GM21381 (cell line): ENCODE measurements around the gene FLACC1.
A peak's percentile ranks its signal among the peaks of the same experiment; 100 is the strongest.

Experiments used
- ATAC-seq: cut with Tn5 transposase; IDR thresholded peaks from one replicate; pipeline ENCODE4 v1.9.1; 2021; ENCODE audit warnings: mild to moderate bottlenecking, moderate library complexity; ENCODE audit not compliant: unreplicated experiment

The FLACC1 gene

DNA sequence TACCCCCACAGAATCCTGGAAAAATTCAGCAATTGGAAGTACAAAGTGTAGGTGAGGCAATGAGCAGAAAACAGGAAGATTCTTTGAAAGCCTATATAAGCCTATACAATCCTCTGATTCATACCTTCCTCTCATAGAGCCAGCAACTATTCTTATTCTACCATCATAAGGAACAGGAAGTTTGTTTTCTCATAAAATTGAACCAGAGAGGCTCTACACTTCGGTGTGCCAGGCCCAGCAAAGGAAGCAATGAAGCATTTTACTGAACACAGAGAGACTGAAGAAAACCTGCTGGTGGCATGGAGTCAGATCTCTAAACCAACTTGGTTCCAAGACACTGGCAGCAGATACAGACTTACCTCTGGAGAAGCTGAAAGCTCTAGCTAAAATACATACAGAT, 78.1 kb downstream of the FLACC1 start:
- no peak for ATAC-seq

GRCh38 chr2:201276511-201276910, 80.6 kb downstream of the FLACC1 start:
- ATAC-seq: no peak

GRCh38 chr2:201275990-201276389, 81.2 kb downstream of the FLACC1 start:
- ATAC-seq: no peak

GRCh38 chr2:201275069-201275468, 82.1 kb downstream of the FLACC1 start:
- no peak for ATAC-seq

DNA sequence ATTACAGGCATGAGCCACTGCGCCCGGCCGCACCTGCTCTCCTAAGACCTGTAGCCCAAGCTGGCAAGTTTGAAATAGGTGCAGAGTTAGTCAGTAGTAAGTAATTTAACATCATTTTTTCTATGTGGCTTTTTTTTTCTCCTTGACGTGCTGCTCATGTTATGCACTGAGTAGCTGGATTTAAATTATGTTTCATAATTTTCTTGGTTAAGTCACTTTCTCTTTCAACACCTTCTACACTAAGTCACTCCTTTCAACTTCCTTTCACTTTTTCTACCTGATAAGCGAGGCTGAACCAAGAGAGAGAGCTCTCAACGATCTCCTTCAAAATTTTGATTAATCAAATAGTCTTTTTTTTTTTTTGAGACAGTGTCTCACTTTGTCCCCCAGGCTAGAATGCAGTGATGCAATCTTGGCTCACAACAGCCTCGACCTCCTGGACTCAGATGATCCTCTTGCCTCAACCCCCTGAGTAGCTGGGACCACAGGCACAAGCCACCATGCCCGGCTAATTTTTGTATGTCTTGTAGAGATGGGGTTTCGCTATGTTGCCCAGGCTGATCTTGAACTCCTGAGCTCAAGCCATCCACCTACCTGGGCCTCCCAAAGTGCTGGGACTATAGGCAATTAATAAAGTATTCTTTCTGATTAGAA, 83.7 kb downstream of the FLACC1 start:
- no peak for ATAC-seq

- ATAC-seq: no peak
Measured at GRCh38 chr2:201271917-201272316, 85.2 kb downstream of the FLACC1 start.

GRCh38 chr2:201270293-201271001, 86.7 kb downstream of the FLACC1 start:
- no peak for ATAC-seq

DNA sequence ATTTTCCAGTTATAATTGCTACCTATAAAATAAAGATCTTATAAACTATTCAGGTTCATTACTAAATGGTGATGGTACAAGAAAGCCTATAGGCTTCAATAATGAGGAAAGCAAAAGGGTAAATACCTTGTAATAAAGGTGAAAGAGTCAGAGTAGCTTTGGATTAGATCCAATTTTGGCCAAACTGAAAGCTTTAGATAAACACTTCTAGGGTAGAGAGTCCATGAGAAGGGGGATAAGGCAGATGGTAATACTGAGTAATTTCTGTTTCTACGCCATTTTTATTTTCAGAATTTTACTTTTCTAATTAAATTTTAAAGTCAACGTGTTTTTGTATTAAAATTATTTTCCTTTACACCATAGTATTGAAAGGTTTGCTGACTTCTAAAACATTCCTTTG, 87.4 kb downstream of the FLACC1 start:
- ATAC-seq: no peak

- no peak for ATAC-seq
Measured at GRCh38 chr2:201267278-201268030, 89.7 kb downstream of the FLACC1 start.

- no peak for ATAC-seq
Measured at GRCh38 chr2:201266629-201267028, 90.5 kb downstream of the FLACC1 start.

GRCh38 chr2:201264472-201265173, 92.5 kb downstream of the FLACC1 start:
- no peak for ATAC-seq

GRCh38 chr2:201263779-201264178, 93.4 kb downstream of the FLACC1 start:
- ATAC-seq: no peak

DNA sequence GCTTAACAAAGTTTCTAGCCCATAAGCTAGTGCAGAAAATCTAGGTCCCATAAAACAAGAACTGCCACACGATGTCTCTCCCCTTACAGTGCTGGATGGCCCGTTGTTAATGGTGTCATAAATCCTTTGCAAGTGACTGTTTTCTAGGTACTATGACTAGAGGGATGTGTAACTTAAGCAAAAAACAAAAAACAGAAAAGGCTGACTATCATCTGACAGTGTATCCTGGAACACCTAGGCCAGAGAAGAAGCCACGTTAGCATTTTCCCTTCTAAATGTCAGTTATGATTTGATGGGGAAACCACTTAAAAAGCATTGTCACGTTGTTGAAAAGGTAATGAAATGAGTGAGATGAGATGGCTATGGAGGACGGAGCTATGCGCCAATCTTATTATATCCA, 94.4 kb downstream of the FLACC1 start:
- ATAC-seq: no peak

DNA sequence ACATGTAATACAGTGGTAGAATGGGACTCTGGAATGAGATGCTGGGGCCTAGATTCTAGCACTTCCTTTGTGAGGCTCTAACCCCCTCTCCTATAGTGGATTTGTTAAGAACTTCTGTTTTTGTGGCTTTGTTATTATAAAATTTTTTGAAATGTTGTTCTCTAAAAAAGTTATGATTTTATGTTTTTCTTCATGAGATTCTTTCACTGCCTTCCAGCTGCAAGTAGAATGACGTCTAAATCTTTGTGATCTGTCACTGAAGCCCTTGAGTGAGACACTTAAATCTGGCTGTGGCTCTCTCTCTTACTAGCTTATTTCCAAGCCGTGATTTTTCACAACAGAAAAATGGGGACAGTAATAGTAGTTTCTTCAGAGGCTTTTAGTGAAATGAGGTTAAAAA, 95.2 kb downstream of the FLACC1 start:
- ATAC-seq: no peak

DNA sequence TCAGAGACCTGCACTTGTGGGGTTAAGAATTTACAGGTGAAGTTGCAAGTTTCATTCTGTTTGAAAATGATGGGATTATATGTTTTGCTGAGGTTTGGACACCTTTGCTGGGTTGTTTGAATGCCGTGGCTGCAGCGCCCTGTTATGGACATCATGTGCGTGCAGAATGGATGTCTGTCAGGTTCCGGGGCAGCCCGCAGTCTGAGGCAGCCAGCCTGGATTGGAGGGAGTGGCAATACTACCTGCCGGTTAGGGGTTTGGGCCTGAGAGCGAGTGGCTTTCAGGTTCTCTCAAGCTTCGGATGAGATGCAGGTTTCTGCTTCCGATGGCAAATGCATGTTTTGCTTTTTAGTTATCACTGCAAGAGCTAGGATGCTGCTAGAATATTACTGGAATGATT, 95.7 kb downstream of the FLACC1 start:
- no peak for ATAC-seq

DNA sequence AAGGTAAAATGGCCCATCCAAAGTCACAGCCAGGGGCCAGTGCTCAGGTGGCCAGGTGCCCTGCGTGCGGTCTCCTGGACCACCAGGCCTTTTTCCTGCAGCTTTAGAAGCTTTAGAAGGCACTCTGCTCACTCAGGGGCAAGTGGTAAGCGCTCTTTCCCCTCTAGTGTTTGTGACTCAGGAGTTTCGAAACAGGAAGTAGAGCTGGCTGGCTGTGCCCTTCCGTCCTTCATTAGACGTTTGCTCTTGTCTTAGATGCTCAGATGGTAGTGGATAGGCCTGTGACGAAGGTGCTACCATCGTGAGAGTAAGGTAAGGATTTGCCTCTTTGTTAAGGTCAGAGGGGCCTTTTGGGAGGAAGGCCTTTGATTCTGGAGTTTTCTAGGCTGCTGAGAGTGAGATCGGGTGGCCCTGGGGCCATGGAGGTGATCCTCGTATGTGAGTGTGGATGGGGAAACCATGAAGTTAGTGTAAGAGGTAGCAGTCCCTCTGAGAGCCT, 96.8 kb downstream of the FLACC1 start, which contains the start of gene CASP8:
Gene CASP8, plus strand, starts transcription at position 235 of the 499 bp plus-strand sequence. CDS start 5,951 bp downstream, outside the sequence.
- ATAC-seq: no peak

- no peak for ATAC-seq
Measured at GRCh38 chr2:201258666-201259615, 98.2 kb downstream of the FLACC1 start.

- ATAC-seq: peak; percentile 71
Measured at GRCh38 chr2:201257956-201258665, 99.0 kb downstream of the FLACC1 start.

DNA sequence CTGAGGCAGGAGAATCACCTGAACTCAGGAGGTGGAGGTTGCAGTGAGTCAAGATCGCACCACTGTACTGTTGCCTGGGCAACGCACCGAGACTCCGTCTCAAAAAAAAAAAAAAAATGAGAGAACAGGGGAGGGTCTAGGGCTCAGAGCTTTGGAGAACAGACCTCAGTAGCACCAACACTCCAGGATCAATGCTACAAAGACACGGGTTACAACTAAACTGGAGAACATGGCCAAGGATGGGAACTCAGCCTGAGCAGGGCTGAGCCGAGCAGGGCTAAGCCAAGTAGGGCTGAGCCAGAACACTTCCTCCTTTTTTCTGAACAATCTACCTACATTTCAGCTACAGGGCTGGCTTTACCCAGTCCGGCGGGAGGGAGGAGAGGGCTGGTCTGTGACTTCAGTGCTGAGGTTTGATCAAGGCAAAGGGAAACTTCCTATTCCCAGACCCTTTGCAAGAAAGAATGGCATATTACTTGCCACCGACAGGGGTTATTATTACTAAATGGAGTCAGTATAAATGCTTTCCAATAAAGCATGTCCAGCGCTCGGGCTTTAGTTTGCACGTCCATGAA, 99.7 kb downstream of the FLACC1 start:
- peak; percentile 45 for ATAC-seq
